Activated CD4-positive, CD25-positive, alpha-beta regulatory T cell treated with anti-CD3 and anti-CD28 coated beads, Interleukin-2, amount 50 U/mL, for 72 hours (primary cell): ENCODE data around the gene MAPRE2.
A peak's percentile ranks its signal among the peaks of the same experiment; 100 is the strongest.

Experiments used
- DNase-seq: peaks from one replicate; pipeline ENCODE4 v3.0.0; 2021

The MAPRE2 gene

GRCh38 chr18:35040988-35041814 lies at the start of gene MAPRE2:
TSS of gene MAPRE2 (plus strand) at chr18:35041413. CDS start at chr18:35041540, 127 bp downstream.
- DNase-seq: peak; percentile 100

- DNase-seq: no peak
Observed at GRCh38 chr18:34991561-34991960, 49.7 kb upstream of the MAPRE2 start.

- no peak for DNase-seq
Observed at GRCh38 chr18:34993289-34993688, 47.9 kb upstream of the MAPRE2 start.

GRCh38 chr18:34995746-34996145 lies 45.5 kb upstream of the MAPRE2 start:
- no peak for DNase-seq

- DNase-seq: no peak
Observed at GRCh38 chr18:34998661-34999060, 42.6 kb upstream of the MAPRE2 start.

GRCh38 chr18:34999756-35000289 lies 41.4 kb upstream of the MAPRE2 start:
- no peak for DNase-seq

- no peak for DNase-seq
Observed at GRCh38 chr18:35000457-35000856, 40.8 kb upstream of the MAPRE2 start.

GRCh38 chr18:35002120-35002519 lies 39.1 kb upstream of the MAPRE2 start:
- no peak for DNase-seq

GRCh38 chr18:35005963-35006577 lies 35.1 kb upstream of the MAPRE2 start:
- no peak for DNase-seq

- DNase-seq: no peak
Observed at GRCh38 chr18:35010156-35010555, 31.1 kb upstream of the MAPRE2 start.

- DNase-seq: no peak
Observed at GRCh38 chr18:35010993-35011392, 30.2 kb upstream of the MAPRE2 start.

GRCh38 chr18:35019933-35020332 lies 21.3 kb upstream of the MAPRE2 start:
- no peak for DNase-seq

GRCh38 chr18:35022426-35023001 lies 18.7 kb upstream of the MAPRE2 start:
- DNase-seq: no peak

GRCh38 chr18:35024196-35024595 lies 17.0 kb upstream of the MAPRE2 start:
- DNase-seq: no peak

- DNase-seq: no peak
Observed at GRCh38 chr18:35024965-35025364, 16.2 kb upstream of the MAPRE2 start.

GRCh38 chr18:35026407-35027061 lies 14.7 kb upstream of the MAPRE2 start:
- no peak for DNase-seq

GRCh38 chr18:35027206-35027605 lies 14.0 kb upstream of the MAPRE2 start:
- DNase-seq: no peak

- DNase-seq: no peak
Observed at GRCh38 chr18:35028536-35028935, 12.7 kb upstream of the MAPRE2 start.

GRCh38 chr18:35029103-35029502 lies 12.1 kb upstream of the MAPRE2 start:
- no peak for DNase-seq

- DNase-seq: no peak
Observed at GRCh38 chr18:35029770-35030169, 11.4 kb upstream of the MAPRE2 start.

GRCh38 chr18:35030277-35030989 lies 10.8 kb upstream of the MAPRE2 start:
- no peak for DNase-seq

- DNase-seq: no peak
Observed at GRCh38 chr18:35032113-35032512, 9.1 kb upstream of the MAPRE2 start.

- no peak for DNase-seq
Observed at GRCh38 chr18:35038029-35038428, 3.2 kb upstream of the MAPRE2 start.
